Activated naive CD8-positive, alpha-beta T cell treated with anti-CD3 and anti-CD28 coated beads for 36 hours (primary cell): ENCODE measurements around the gene SEH1L. TPM values are rescaled to one million over a fixed set of nuclear protein-coding genes. Genes with fewer than 3 reads are reported as not detected.

ENCODE experiments used
- DNase-seq: peaks from one replicate; pipeline ENCODE4 v3.0.0; 2021
- H3K27ac Mint-ChIP-seq: one replicate; pipeline ENCODE4 v1.8.0; 2022; ENCODE audit warnings: mild to moderate bottlenecking, moderate library complexity, mixed read lengths
- H3K27me3 Mint-ChIP-seq: one replicate; pipeline ENCODE4 v1.8.0; 2022; ENCODE audit warnings: mild to moderate bottlenecking, mixed read lengths
- H3K36me3 Mint-ChIP-seq: one replicate; pipeline ENCODE4 v1.8.0; 2021; ENCODE audit warnings: mild to moderate bottlenecking, mixed read lengths
- H3K4me1 Mint-ChIP-seq: one replicate; pipeline ENCODE4 v1.8.0; 2021; ENCODE audit warnings: mixed read lengths
- H3K4me3 Mint-ChIP-seq: one replicate; pipeline ENCODE4 v1.8.0; 2022; ENCODE audit warnings: mild to moderate bottlenecking, moderate library complexity, mixed read lengths
- H3K9me3 Mint-ChIP-seq: one replicate; pipeline ENCODE4 v1.8.0; 2022; ENCODE audit warnings: mixed read lengths
- total RNA-seq, 2 experiments: library from RNA; stranded (reverse); gene quantifications; one replicate each; pipeline ENCODE4 v1.2.3, GENCODE V29; 2021

SEH1L gene
- total RNA-seq, 2 experiments from 2014 or later = 146 to 155 TPM

DNA sequence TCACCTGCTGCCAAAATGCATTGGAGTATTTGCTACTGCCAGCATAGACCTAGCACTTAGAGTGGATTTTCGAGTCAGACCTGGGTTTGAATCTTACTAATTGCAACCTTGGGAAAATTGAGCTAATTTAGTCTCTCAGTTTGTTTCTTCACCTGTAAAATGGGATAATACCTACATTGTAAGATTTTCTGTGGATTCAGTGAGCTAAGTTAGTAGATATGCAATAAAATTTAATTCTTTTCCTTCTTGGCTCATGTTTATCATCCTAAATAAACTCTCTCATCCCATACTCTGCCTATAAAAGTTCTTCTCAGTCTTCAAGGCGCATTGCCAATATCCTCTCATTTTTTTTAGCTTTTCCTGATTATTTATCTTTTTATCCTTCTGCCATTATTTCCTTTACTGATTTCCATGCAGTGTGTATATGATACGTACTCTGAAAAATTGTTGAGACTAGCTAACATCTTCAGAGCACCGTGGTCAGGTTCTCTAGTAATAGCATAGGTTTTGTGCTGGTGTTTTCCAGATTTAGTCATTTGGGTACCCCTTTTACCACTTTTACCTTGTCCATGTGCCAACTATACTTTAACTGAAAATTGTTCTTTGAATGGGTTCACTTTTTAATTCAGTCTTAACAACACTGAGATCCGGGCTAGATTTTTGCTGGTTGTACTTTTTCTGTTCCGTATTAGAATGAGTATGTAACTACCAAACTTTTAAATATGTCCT is 50.7 kb downstream of the SEH1L start:
- Mint-ChIP-seq H3K27me3 (no peaks in the 10 kb centered on the region), H3K4me3 (no peak overlapping the region), H3K36me3 (peaks cover 5% of the 10 kb centered on the region), H3K4me1 (peaks cover 22% of the 10 kb centered on the region), H3K27ac (peak overlapping the region; percentile 5), H3K9me3 (no peaks in the 10 kb centered on the region)
- DNase-seq = no peak

DNA sequence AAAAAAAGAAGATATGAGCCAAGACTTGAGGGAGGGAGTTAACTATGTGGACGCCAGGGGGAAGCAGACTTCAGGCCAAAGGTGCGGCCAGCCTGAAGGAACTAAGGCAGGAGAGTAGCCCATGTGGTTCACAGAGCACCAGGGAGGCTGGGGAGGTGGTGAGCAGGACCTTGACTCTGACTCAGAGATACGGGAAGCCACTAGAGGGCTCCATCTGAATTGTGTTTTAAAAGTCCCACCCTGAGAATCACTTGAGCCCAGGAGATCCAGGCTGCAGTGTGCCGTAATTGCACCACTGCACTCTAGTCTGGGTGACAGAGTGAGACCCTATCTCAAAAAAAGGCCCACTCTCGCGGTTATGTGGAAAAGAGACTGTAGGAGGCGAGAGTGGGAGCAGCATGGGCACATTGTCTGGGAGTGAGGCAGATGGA is 55.7 kb downstream of the SEH1L start:
- Mint-ChIP-seq H3K4me1 (peaks cover 19% of the 10 kb centered on the region), H3K27ac (no peak overlapping the region), H3K36me3 (peaks cover 8% of the 10 kb centered on the region), H3K4me3 (no peak overlapping the region), H3K27me3 (no peaks in the 10 kb centered on the region), H3K9me3 (no peaks in the 10 kb centered on the region)
- no peak for DNase-seq

DNA sequence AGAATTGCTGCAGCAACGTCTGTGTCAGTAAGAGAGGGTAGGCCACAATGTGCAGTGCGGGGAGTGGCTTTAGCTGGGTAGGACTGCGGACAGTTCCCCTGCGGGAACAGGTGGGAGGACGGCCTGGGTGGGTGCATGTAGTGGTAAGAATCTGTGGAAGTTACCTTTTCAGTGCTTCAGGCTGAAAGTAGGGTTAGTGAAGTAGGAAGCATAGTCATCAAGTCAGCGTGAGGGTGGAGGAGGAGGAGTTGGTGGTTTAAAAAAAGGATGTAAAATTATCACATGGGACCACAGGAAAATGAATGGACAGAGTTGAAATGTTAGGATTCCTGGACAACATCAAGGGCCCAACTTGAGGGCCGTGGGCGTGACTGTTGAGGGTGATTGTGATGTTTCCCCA is 56.6 kb downstream of the SEH1L start:
- H3K4me3 Mint-ChIP-seq = no peak overlapping the region
- peaks cover 13% of the 10 kb centered on the region for H3K36me3 Mint-ChIP-seq
- no peak for DNase-seq
- no peak overlapping the region for H3K27ac Mint-ChIP-seq
- peaks cover 14% of the 10 kb centered on the region for H3K4me1 Mint-ChIP-seq
- H3K9me3 Mint-ChIP-seq = no peaks in the 10 kb centered on the region
- H3K27me3 Mint-ChIP-seq = no peaks in the 10 kb centered on the region

DNA sequence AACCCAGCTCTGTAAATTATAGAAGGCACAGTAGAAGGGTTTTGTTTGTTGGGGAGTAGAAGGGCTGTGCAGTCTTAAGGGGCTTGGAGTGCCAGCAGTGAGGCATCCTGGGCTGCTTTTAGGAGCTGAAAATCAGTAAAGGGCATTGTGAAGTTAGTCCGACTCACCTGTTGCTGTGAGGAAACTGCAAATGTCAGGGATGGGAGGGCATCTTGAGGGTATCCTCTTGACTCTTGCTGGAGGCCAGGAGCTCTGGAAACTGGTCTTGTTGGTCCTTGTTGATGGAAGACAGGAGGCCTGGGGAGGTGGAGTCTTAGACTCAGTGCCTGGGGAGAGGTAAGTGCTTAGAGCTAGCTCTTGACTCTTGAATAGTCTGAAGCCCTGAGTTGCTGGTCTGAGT is 57.5 kb downstream of the SEH1L start:
- DNase-seq = no peak
- H3K4me3 Mint-ChIP-seq = no peak overlapping the region
- H3K4me1 Mint-ChIP-seq = peaks cover 7% of the 10 kb centered on the region
- H3K9me3 Mint-ChIP-seq = no peaks in the 10 kb centered on the region
- H3K27ac Mint-ChIP-seq = no peak overlapping the region
- no peaks in the 10 kb centered on the region for H3K27me3 Mint-ChIP-seq
- peaks cover 10% of the 10 kb centered on the region for H3K36me3 Mint-ChIP-seq

DNA sequence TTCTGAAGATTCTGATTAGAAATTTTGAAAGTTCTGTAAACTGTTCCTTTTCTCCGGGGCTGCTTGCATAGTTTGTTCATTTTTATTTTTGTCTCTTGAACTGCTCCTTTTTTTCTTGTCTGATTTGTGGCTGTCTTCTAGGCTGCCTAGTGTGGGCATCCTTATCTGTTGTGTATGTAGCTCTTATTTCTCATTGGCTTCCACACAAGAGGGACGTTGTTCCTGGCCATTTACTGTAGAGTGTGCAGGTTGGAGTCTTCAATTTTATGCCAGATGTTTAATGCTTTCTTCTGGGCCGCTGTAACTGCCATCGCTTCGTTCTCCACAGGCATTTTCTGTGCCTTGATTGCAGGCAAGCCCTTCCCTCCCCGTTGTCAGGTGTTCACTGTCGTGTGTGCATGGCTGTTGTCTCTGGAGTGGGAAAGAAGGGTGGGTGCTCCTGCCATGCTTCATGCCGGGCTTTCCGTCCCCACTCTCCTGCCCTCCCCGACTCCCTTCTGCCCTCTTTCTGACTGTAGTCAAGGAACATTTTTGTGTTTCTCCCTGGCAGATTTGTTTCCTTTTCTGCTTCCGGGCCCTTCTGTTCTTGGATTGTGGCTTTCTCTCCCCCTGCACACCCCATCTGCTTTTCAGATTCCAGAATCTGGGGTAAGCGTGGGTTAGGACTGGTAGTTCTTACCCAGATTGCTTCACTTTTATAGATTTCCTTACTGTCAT is 58.9 kb downstream of the SEH1L start:
- H3K27me3 Mint-ChIP-seq = no peaks in the 10 kb centered on the region
- no peaks in the 10 kb centered on the region for H3K9me3 Mint-ChIP-seq
- no peak overlapping the region for H3K4me3 Mint-ChIP-seq
- peaks cover 4% of the 10 kb centered on the region for H3K4me1 Mint-ChIP-seq
- H3K36me3 Mint-ChIP-seq = peaks cover 12% of the 10 kb centered on the region
- no peak overlapping the region for H3K27ac Mint-ChIP-seq
- DNase-seq = no peak

DNA sequence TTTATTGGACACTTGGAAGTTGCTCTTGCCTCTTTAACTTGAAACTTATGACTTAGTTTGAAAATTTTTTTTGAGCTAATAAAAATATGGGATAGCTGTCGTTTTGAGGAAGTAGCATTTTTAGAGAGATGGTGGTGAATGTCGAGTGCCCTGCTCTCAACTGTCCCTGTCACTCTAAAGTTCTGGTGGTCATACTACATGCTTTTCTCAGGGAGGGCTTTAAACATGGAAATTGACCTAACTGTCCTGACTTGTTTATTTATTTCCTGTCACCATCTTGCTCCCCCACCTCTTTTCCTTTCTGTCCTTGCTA is 59.4 kb downstream of the SEH1L start:
- DNase-seq = no peak
- no peak overlapping the region for H3K4me3 Mint-ChIP-seq
- H3K36me3 Mint-ChIP-seq = peaks cover 14% of the 10 kb centered on the region
- no peak overlapping the region for H3K27ac Mint-ChIP-seq
- H3K27me3 Mint-ChIP-seq = no peaks in the 10 kb centered on the region
- peaks cover 4% of the 10 kb centered on the region for H3K4me1 Mint-ChIP-seq
- no peaks in the 10 kb centered on the region for H3K9me3 Mint-ChIP-seq

DNA sequence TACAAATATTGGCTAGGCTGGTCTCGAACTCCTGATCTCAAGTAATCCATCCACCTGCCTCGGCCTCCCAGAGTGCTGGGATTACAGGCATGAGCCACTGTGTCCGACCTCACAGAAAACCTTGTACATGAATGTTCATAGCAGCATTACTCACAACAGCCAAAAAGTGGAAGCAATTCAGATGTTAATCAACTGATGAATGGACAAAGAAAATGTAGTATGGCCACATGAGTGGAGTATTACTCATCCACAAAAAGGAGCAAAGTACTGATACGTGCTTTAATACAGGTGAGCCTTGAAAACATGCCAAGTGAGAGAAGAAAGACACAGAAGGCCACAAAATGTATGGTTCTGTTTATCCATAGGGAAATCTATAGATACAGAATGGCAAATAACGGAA is 63.9 kb downstream of the SEH1L start:
- Mint-ChIP-seq H3K36me3 (peaks cover 37% of the 10 kb centered on the region), H3K9me3 (no peaks in the 10 kb centered on the region)

DNA sequence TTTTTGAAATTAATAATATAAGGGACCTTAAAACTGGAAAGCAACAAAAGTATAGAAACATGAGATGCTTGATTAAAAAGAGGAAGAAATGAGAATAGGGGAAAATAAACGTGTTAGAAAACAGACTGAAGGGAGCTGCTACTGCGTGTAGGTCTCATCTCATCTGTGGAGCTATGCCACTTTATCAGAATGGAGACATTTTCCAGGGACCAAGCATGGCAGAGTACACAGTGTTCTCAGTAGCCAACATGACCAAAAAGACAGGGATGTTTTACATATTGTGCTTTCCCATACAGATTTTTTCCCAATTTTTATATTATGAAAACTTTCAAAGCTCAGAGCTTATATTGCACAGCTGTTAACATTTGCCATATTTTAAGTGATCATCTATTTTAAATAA is 66.4 kb downstream of the SEH1L start:
- Mint-ChIP-seq H3K27ac (no peak overlapping the region), H3K4me1 (no peaks in the 10 kb centered on the region), H3K27me3 (no peaks in the 10 kb centered on the region), H3K9me3 (no peaks in the 10 kb centered on the region), H3K36me3 (peaks cover 39% of the 10 kb centered on the region), H3K4me3 (no peak overlapping the region)
- DNase-seq = no peak

More for the DNA sequence above, 63.9 kb downstream of the SEH1L start:
- Mint-ChIP-seq H3K27ac (no peak overlapping the region), H3K4me3 (no peak overlapping the region), H3K4me1 (no peaks in the 10 kb centered on the region), H3K27me3 (no peaks in the 10 kb centered on the region)
- no peak for DNase-seq

DNA sequence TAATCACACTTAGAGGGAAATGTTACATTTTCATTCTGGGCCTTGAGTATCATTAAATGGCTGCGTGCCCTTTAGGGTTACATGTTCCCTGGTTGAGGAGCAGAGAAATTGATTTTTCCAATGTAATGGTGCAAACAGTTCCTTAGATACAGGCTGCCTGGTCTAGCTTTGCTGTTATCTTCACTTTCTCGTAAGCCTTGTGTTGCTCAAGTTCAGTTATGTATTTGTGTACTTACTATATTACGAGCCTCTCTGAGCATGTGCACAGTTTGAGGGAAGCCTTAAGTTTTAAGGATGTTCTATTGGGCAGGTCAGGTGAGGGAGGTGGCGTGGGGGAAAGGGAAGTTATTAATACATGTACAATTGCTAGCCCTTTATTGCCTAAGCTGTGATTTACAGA is 67.0 kb downstream of the SEH1L start:
- no peaks in the 10 kb centered on the region for H3K27me3 Mint-ChIP-seq
- H3K4me1 Mint-ChIP-seq = no peaks in the 10 kb centered on the region
- no peak for DNase-seq
- no peak overlapping the region for H3K27ac Mint-ChIP-seq
- H3K36me3 Mint-ChIP-seq = peaks cover 43% of the 10 kb centered on the region
- no peak overlapping the region for H3K4me3 Mint-ChIP-seq
- no peaks in the 10 kb centered on the region for H3K9me3 Mint-ChIP-seq

DNA sequence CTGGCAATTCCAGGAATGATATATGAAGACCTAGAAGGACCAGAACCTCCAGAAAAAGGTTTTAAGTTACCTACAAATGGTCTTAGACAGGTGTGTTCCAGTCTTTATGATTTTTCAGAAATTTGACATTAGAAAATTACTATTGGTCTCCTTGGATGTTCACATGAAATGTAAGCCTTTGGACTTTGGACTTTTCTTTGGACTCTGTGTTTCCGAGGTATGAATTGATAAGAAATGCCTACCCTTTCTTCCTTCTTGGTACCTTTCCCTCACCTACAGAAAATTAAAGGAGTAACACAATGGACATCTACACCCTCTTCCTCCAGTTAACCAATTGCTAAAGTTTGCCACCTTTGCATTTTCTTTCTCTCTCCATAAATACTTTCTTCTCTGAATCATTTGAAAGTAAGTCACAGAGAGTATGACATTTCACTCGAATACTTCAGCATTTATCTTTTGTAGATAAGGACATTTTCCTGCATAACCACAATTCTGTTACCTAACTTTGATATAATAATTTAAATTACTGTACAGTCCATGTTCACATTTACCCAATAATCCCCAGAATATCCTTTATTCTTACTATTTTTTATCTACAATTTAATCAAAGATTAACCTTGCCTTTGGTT is 69.5 kb downstream of the SEH1L start:
- H3K4me3 Mint-ChIP-seq = no peak overlapping the region
- peaks cover 59% of the 10 kb centered on the region for H3K36me3 Mint-ChIP-seq
- H3K27me3 Mint-ChIP-seq = no peaks in the 10 kb centered on the region
- H3K27ac Mint-ChIP-seq = peak overlapping the region; percentile 7
- H3K9me3 Mint-ChIP-seq = no peaks in the 10 kb centered on the region
- no peak for DNase-seq
- peaks cover 8% of the 10 kb centered on the region for H3K4me1 Mint-ChIP-seq

DNA sequence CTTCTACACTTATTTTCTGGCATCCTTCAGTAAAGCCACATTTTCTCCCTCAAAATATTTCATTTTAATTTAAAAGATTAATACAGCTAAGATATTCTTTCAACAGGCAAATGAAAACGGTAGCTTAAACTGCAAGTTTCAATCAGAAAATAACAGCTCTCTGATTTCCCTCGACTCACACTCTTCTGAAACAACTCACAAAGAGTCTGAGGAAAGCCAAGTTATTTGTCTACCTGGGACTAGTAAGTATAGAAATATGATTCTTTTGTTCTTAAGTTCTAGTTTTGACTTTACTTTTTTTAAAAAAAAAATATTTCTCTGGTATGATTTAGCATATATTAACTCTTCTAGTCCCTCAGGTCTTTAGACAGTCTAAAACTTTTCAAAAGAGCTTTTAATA is 70.6 kb downstream of the SEH1L start:
- Mint-ChIP-seq H3K9me3 (no peaks in the 10 kb centered on the region), H3K4me3 (no peak overlapping the region), H3K27me3 (no peaks in the 10 kb centered on the region), H3K27ac (no peak overlapping the region), H3K4me1 (peaks cover 8% of the 10 kb centered on the region), H3K36me3 (peaks cover 60% of the 10 kb centered on the region)
- no peak for DNase-seq

DNA sequence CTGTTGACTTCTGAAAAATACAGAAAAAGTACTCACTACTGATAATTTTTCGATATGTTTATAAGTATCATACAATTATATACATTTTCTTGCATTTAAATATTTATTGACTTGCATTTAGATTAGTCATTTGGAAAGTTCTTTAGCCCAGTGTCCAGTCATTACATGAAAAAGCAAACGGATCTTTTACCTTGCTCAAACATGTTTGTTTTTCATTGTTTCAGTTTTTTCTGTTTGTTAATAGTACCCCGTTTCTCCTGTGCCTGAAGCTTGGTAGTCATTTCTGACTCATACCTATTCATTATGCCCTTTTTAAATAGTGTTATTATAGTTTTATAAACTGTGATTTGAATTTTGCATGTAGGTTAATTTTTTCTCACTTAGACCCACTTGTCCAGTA is 71.5 kb downstream of the SEH1L start:
- H3K36me3 Mint-ChIP-seq = peaks cover 67% of the 10 kb centered on the region
- peaks cover 11% of the 10 kb centered on the region for H3K4me1 Mint-ChIP-seq
- no peaks in the 10 kb centered on the region for H3K9me3 Mint-ChIP-seq
- H3K4me3 Mint-ChIP-seq = no peak overlapping the region
- H3K27ac Mint-ChIP-seq = no peak overlapping the region
- no peaks in the 10 kb centered on the region for H3K27me3 Mint-ChIP-seq
- no peak for DNase-seq

DNA sequence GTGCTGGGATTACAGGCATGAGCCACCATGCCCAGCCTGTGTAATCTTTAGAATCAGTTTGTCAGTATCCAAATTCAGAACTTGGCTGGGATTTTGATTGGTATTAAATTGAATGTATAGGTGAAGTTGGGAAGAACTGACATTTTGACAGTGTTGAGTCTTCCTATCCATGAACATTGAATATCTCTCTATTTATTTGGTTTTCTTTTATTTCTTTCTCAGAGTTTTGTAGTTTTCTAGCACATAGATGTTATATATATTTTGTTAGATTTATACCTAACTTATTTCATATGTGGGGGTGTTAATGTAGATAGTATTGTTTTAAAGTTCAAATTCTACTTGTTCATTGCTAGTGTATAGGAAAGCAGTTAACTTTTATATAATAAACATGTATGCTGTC is 74.8 kb downstream of the SEH1L start:
- no peak for DNase-seq
- peaks cover 60% of the 10 kb centered on the region for H3K36me3 Mint-ChIP-seq
- H3K9me3 Mint-ChIP-seq = no peaks in the 10 kb centered on the region
- H3K27me3 Mint-ChIP-seq = no peaks in the 10 kb centered on the region
- no peak overlapping the region for H3K4me3 Mint-ChIP-seq
- no peak overlapping the region for H3K27ac Mint-ChIP-seq
- peaks cover 11% of the 10 kb centered on the region for H3K4me1 Mint-ChIP-seq

DNA sequence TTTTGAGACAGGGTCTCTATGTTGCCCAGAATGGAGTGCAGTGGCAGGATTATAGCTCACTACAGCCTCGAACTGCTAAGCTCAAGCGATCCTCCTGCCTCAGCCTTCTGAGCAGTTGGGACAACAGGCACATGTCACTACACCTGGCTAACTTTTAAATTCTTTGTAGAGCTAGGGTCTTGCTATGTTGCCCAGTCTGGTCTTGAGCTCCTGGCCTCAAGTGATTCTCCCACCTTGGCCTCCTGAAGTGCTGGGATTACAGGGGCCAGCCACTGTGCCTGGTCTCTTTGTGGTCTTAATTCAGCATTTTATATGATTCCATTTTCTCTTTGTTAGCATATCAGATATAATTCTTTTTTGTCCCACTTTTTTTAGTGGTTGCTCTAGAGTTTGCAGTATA is 77.4 kb downstream of the SEH1L start:
- H3K4me3 Mint-ChIP-seq = no peak overlapping the region
- no peaks in the 10 kb centered on the region for H3K9me3 Mint-ChIP-seq
- H3K27ac Mint-ChIP-seq = no peak overlapping the region
- peaks cover 52% of the 10 kb centered on the region for H3K36me3 Mint-ChIP-seq
- no peak for DNase-seq
- H3K27me3 Mint-ChIP-seq = no peaks in the 10 kb centered on the region
- H3K4me1 Mint-ChIP-seq = peaks cover 11% of the 10 kb centered on the region

DNA sequence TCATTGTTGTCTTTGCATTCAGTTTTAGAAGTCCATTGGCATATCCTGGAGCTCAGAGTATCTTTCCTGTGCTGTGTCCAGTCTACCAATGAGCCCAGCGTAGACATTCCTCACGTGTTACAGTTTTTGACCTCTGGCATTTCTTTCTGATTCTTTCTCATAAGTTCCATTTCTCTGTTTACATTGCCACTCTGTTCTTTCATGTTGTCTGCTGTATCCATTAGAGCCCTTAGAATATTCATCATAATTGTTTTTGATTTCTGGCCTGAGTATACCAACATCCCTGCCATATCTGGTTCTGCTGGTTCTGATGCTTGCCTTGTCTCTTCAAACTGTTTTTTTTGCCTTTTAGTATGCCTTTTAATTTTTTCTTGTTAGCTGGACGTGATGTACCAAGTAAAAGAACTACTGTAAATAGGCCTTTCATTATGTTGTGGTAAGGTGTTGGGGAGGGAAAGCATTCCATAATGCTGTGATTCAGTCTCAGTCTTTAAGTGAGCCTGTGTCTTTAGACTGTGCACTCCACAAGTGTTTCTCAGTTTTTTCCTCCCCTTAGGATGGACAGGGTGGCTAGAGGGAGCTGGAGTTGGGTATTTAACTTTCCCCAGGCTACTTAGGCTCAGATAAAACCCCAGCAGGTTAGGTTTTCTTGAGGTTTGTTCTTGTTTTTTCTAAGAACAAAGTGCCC is 78.9 kb downstream of the SEH1L start:
- no peak for DNase-seq
- no peaks in the 10 kb centered on the region for H3K27me3 Mint-ChIP-seq
- no peaks in the 10 kb centered on the region for H3K9me3 Mint-ChIP-seq
- H3K4me3 Mint-ChIP-seq = no peak overlapping the region
- peaks cover 6% of the 10 kb centered on the region for H3K4me1 Mint-ChIP-seq
- H3K36me3 Mint-ChIP-seq = peaks cover 48% of the 10 kb centered on the region
- H3K27ac Mint-ChIP-seq = no peak overlapping the region
